ENCODE data around the gene ZNF22. TPM values are rescaled to one million over a fixed set of nuclear protein-coding genes. Genes with fewer than 3 reads are reported as not detected.

ZNF22 gene
- total and polyA plus RNA-seq, 2 of the 4 experiments (the other 2 are of a cell fraction): 10.6 to 12.4 TPM

- Histone ChIP-seq H3K9ac (ENCODE audit: low read depth, low read length) (no peak overlapping the region), H3K56ac (ENCODE audit: extremely low read depth, insufficient read depth, low read length) (no peak overlapping the region), H2BK5ac (ENCODE audit: low read depth, low read length, poor library complexity, severe bottlenecking) (no peak overlapping the region), H3K4me2 (ENCODE audit: low read depth, low read length) (no peak overlapping the region), H3K14ac (replicated peaks; ENCODE audit: low read depth, low read length) (peak overlapping the region; percentile 78; the same call in 1 of the 2 replicates), H3K79me1 (ENCODE audit: low read depth in 1 of 2, low read length in 2 of 2) (peaks cover 0 to 12% of the 10 kb centered on the region in 2 experiments; a peak in 1 of 4 replicates), H2AK5ac (ENCODE audit: low read depth, low read length) (no peak overlapping the region), H3K23ac (ENCODE audit: low read depth, low read length) (no peak overlapping the region), H3K18ac (ENCODE audit: low read depth, low read length) (no peak overlapping the region), H3K36me3 (ENCODE audit: control insufficient read depth, insufficient read depth, low read length) (peaks cover 10% of the 10 kb centered on the region; the same call in 1 of the 2 replicates), H2BK20ac (ENCODE audit: low read depth, low read length) (no peak overlapping the region), H2BK15ac (ENCODE audit: low read depth, low read length) (no peak overlapping the region), H3K9me1 (ENCODE audit: insufficient read depth, low read length) (peaks cover 11% of the 10 kb centered on the region), H3K27me3 (ENCODE audit: control insufficient read depth, insufficient read depth, low read length) (no peaks in the 10 kb centered on the region), H3K4me1 (ENCODE audit: control insufficient read depth, insufficient read depth, low read length) (peaks cover 32% of the 10 kb centered on the region), H4K5ac (ENCODE audit: low read depth, low read length) (no peak overlapping the region), H4K91ac (ENCODE audit: insufficient read depth, low read depth, low read length) (peak overlapping the region; percentile 6; the same call in 1 of the 2 replicates), H2AK9ac (replicated peaks; ENCODE audit: low read depth, low read length, poor library complexity) (peak overlapping the region; percentile 30), H3K4me3 (ENCODE audit: insufficient read depth, low read depth, low read length) (no peak overlapping the region), H2AFZ (replicated peaks; ENCODE audit: low read length, poor library complexity) (peak overlapping the region; percentile 18), H3K27ac (ENCODE audit: insufficient read depth, low read length) (no peak overlapping the region), H4K8ac (ENCODE audit: low read depth in 2 of 2, low read length in 2 of 2) (no peak overlapping the region; a peak in 1 of 4 replicates), H3K9me3 (ENCODE audit: control insufficient read depth, insufficient read depth, low read length) (no peaks in the 10 kb centered on the region), H4K20me1 (ENCODE audit: insufficient read depth, low read length) (no peaks in the 10 kb centered on the region), H3K4ac (ENCODE audit: low read depth, low read length) (0 out of 2 replicates have a peak overlapping the region, but pooled peaks have one; percentile 58), H2BK120ac (ENCODE audit: low read depth, low read length) (no peak overlapping the region)
- dilution Hi-C loops (cut with HindIII; ENCODE audit: low sequenced_read_pairs, unreplicated experiment): no loop called here
- intact Hi-C loops (cut with micrococcal nuclease): no loop called here
- ChIA-PET POLR2A (ENCODE audit: unreplicated experiment) (no interaction called here), CTCF (no interaction called here)
- BruUV-seq (replicated peaks): no TSS peak
- no peak for ATAC-seq (ENCODE audit: low read depth)
- TF ChIP-seq MAZ (IDR thresholded peaks at IDR 0.05; ENCODE audit: borderline replicate concordance, low read depth, low read length): no peak
- TF ChIP-seq CTCF (conservative IDR thresholded peaks at IDR 0.05; ENCODE audit: low read depth, low read length): no peak
- no peak for TF ChIP-seq RAD21 (IDR thresholded peaks at IDR 0.05; ENCODE audit: low read length)
- no peak for TF ChIP-seq RCOR1 (IDR thresholded peaks at IDR 0.05; ENCODE audit: insufficient replicate concordance, low read length)
- TF ChIP-seq ELK1 (IDR thresholded peaks at IDR 0.05; ENCODE audit: borderline replicate concordance, low read depth, low read length): no peak
- no peak for TF ChIP-seq SMC3 (IDR thresholded peaks at IDR 0.05; ENCODE audit: low read depth, low read length)
- TF ChIP-seq, protein P1, sequence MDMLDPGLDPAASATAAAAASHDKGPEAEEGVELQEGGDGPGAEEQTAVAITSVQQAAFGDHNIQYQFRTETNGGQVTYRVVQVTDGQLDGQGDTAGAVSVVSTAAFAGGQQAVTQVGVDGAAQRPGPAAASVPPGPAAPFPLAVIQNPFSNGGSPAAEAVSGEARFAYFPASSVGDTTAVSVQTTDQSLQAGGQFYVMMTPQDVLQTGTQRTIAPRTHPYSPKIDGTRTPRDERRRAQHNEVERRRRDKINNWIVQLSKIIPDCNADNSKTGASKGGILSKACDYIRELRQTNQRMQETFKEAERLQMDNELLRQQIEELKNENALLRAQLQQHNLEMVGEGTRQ (IDR thresholded peaks at IDR 0.05; ENCODE audit: low read depth, low read length): no peak
- TF ChIP-seq CHD1 (IDR thresholded peaks at IDR 0.05; ENCODE audit: low read depth, low read length): no peak
- TF ChIP-seq BHLHE40 (IDR thresholded peaks at IDR 0.05; ENCODE audit: low read depth, low read length): no peak
- TF ChIP-seq POLR2A (IDR thresholded peaks at IDR 0.05; ENCODE audit: low read depth, low read length): no peak
- no peak for TF ChIP-seq FOS (IDR thresholded peaks at IDR 0.05; ENCODE audit: low read depth, low read length)
- in situ Hi-C loops (cut with MboI; ENCODE audit: low sequenced_read_pairs): no loop called here
- 100% methylated on average over 1 of the region's 4 CpGs; no CpG with 5 or more reads in 1 of the 2 experiments for WGBS, 2 experiments (ENCODE audit: extremely low coverage in 2 of 2, insufficient read length in 1 of 2)
- no peak for DNase-seq
Observed at GRCh38 chr10:44967616-44968015, 33.1 kb upstream of the ZNF22 start.

All from IMR-90 (cell line).